H9 (cell line): Measurements from ENCODE around the gene LPCAT1. TPM values are rescaled to one million over a fixed set of nuclear protein-coding genes. Genes with fewer than 3 reads are reported as not detected.

Source experiments
- DNase-seq: peaks from one replicate; pipeline ENCODE4 v3.0.0-alpha.2; 2017
- H2AFZ ChIP-seq: one replicate; pipeline ENCODE4 v1.6.1; 2013; ENCODE audit warnings: mild to moderate bottlenecking, low read length, control low read depth, moderate library complexity
- H2AK5ac ChIP-seq: 2 replicates; pipeline ENCODE4 v1.6.1; 2013; ENCODE audit warnings: low read length, control low read depth, mixed read lengths; ENCODE audit not compliant: insufficient read length
- H2BK120ac ChIP-seq: one replicate; pipeline ENCODE4 v1.6.1; 2013; ENCODE audit warnings: low read depth, mild to moderate bottlenecking, low read length, control low read depth, inconsistent platforms; ENCODE audit not compliant: poor library complexity, severe bottlenecking
- H2BK12ac ChIP-seq: 2 replicates; pipeline ENCODE4 v1.6.1; 2013; ENCODE audit warnings: low read length, control low read depth, mixed read lengths, low read depth; ENCODE audit not compliant: insufficient read length
- H2BK15ac ChIP-seq: 2 replicates; pipeline ENCODE4 v1.6.1; 2013; ENCODE audit warnings: low read depth, low read length, control low read depth
- H2BK20ac ChIP-seq: one replicate; pipeline ENCODE4 v1.6.1; 2013; ENCODE audit warnings: low read depth, mild to moderate bottlenecking, low read length, control low read depth, inconsistent platforms; ENCODE audit not compliant: poor library complexity, severe bottlenecking
- H2BK5ac ChIP-seq: 2 replicates; pipeline ENCODE4 v1.6.1; 2013; ENCODE audit warnings: low read length, control low read depth, mixed read lengths; ENCODE audit not compliant: insufficient read length
- H3K14ac ChIP-seq: 2 replicates; pipeline ENCODE4 v1.6.1; 2013; ENCODE audit warnings: low read length, control low read depth; ENCODE audit not compliant: insufficient read depth
- H3K18ac ChIP-seq: 2 replicates; pipeline ENCODE4 v1.6.1; 2013; ENCODE audit warnings: low read depth, mild to moderate bottlenecking, mixed read lengths, low read length, control low read depth; ENCODE audit not compliant: insufficient read length
- H3K23ac ChIP-seq: 2 replicates; pipeline ENCODE4 v1.6.1; 2013; ENCODE audit warnings: low read length, control low read depth, mixed read lengths, low read depth; ENCODE audit not compliant: insufficient read length
- H3K23me2 ChIP-seq: 2 replicates; pipeline ENCODE4 v1.6.1; 2013; ENCODE audit warnings: low read depth, mild to moderate bottlenecking, mixed read lengths, low read length, control low read depth; ENCODE audit not compliant: insufficient read length, poor library complexity, severe bottlenecking
- H3K27ac ChIP-seq: 2 replicates; pipeline ENCODE4 v1.5.1; 2013; ENCODE audit warnings: low read length, control low read depth, mixed read lengths, low read depth; ENCODE audit not compliant: insufficient read length
- H3K27me3 ChIP-seq: 2 replicates; pipeline ENCODE4 v1.6.1; 2013; ENCODE audit warnings: low read length, control low read depth, inconsistent platforms; ENCODE audit not compliant: insufficient read depth
- H3K4ac ChIP-seq: 2 replicates; pipeline ENCODE4 v1.6.1; 2013; ENCODE audit warnings: low read depth, mild to moderate bottlenecking, control low read depth, inconsistent platforms, low read length, moderate library complexity
- H3K4me1 ChIP-seq: 2 replicates; pipeline ENCODE4 v1.6.1; 2013; ENCODE audit warnings: low read length, control low read depth, inconsistent platforms; ENCODE audit not compliant: insufficient read depth
- H3K4me2 ChIP-seq: 2 replicates; pipeline ENCODE4 v1.6.1; 2013; ENCODE audit warnings: low read length, control low read depth, mixed read lengths; ENCODE audit not compliant: insufficient read length, insufficient read depth
- H3K56ac ChIP-seq: 2 replicates; pipeline ENCODE4 v1.6.1; 2013; ENCODE audit warnings: low read depth, mild to moderate bottlenecking, mixed read lengths, low read length, control low read depth; ENCODE audit not compliant: insufficient read length
- H3K79me1 ChIP-seq: 2 replicates; pipeline ENCODE4 v1.6.1; 2013; ENCODE audit warnings: low read depth, mild to moderate bottlenecking, moderate library complexity, low read length, control low read depth, inconsistent platforms; ENCODE audit not compliant: insufficient read depth, poor library complexity, severe bottlenecking
- H3K79me2 ChIP-seq: 2 replicates; pipeline ENCODE4 v1.6.1; 2013; ENCODE audit warnings: low read length, control low read depth, inconsistent platforms; ENCODE audit not compliant: insufficient read depth
- H3K9ac ChIP-seq: 2 replicates; pipeline ENCODE4 v1.6.1; 2013; ENCODE audit warnings: low read length, control low read depth, mixed read lengths; ENCODE audit not compliant: insufficient read length; ENCODE audit errors: extremely low read depth
- H3K9me3 ChIP-seq: one replicate; pipeline ENCODE4 v1.6.1; 2013; ENCODE audit warnings: low read depth, low read length, inconsistent platforms; ENCODE audit not compliant: control insufficient read depth
- H3T11ph ChIP-seq: one replicate; pipeline ENCODE4 v1.6.1; 2013; ENCODE audit warnings: mild to moderate bottlenecking, low read length, control low read depth, inconsistent platforms
- H4K20me1 ChIP-seq: one replicate; pipeline ENCODE4 v1.6.1; 2013; ENCODE audit not compliant: control insufficient read depth, insufficient read length, insufficient read depth
- H4K5ac ChIP-seq: 2 replicates; pipeline ENCODE4 v1.6.1; 2013; ENCODE audit warnings: low read depth, mild to moderate bottlenecking, mixed read lengths, low read length, control low read depth; ENCODE audit not compliant: insufficient read length
- H4K8ac ChIP-seq: replicated peaks from 2 replicates; pipeline ENCODE4 v1.6.1; 2013; ENCODE audit warnings: low read length, control low read depth, mixed read lengths, low read depth; ENCODE audit not compliant: insufficient read length
- H4K91ac ChIP-seq: 2 replicates; pipeline ENCODE4 v1.6.1; 2013; ENCODE audit warnings: low read depth, mild to moderate bottlenecking, moderate library complexity, mixed read lengths, low read length, control low read depth; ENCODE audit not compliant: insufficient read length
- H3K27ac Mint-ChIP-seq, 3 experiments: 2 replicates in 2 of 3; 3 replicates in 1 of 3; pipeline ENCODE4 v1.8.0; 2020 to 2021; ENCODE audit warnings: mixed read lengths in 3 of 3, mild to moderate bottlenecking in 1 of 3, moderate library complexity in 1 of 3
- H3K27me3 Mint-ChIP-seq: 2 replicates; pipeline ENCODE4 v1.8.0; 2021; ENCODE audit warnings: low read depth, mild to moderate bottlenecking, moderate library complexity, mixed read lengths
- H3K36me3 Mint-ChIP-seq, 3 experiments: 2 replicates in 2 of 3; 3 replicates in 1 of 3; pipeline ENCODE4 v1.8.0; 2020 to 2021; ENCODE audit warnings: low read depth in 3 of 3, mixed read lengths in 3 of 3; ENCODE audit not compliant: insufficient read depth in 1 of 3
- H3K4me1 Mint-ChIP-seq, 2 experiments: 2 replicates each; pipeline ENCODE4 v1.8.0; 2020; ENCODE audit warnings: mixed read lengths in 2 of 2
- H3K4me3 Mint-ChIP-seq, 2 experiments: 2 replicates in 1 of 2; 3 replicates in 1 of 2; pipeline ENCODE4 v1.8.0; 2020 to 2021; ENCODE audit warnings: mild to moderate bottlenecking in 2 of 2, mixed read lengths in 2 of 2, moderate library complexity in 1 of 2
- H3K9me3 Mint-ChIP-seq, 2 experiments: 2 replicates in 1 of 2; 3 replicates in 1 of 2; pipeline ENCODE4 v1.8.0; 2020; ENCODE audit warnings: mild to moderate bottlenecking in 2 of 2, mixed read lengths in 2 of 2, moderate library complexity in 1 of 2
- CTCF ChIP-seq: fragments of 200-600 bp; sonication (generic); conservative IDR thresholded peaks from 3 replicates; pipeline ENCODE4 v1.8.0; 2021; ENCODE audit warnings: antibody characterized with exemption, mild to moderate bottlenecking
- WGBS: extraction: QIAGEN DNeasy Blood & Tissue Kit; methylation state at CpG from one replicate; pipeline ENCODE4 v1.1.7; 2013; ENCODE audit warnings: missing lambda C conversion rate, low lambda C conversion rate, mixed read lengths; ENCODE audit not compliant: insufficient read length; ENCODE audit errors: extremely low coverage; 5-methylcytosine and 5-hydroxymethylcytosine counted together
- total RNA-seq: library from RNA; stranded (reverse); gene quantifications from 2 replicates; pipeline ENCODE4 v1.2.1, GENCODE V29; 2021

LPCAT1 gene
- total RNA-seq, 1 experiment from 2014 or later: 231 TPM

- H3K79me2 ChIP-seq: no peaks in the 10 kb centered on the region
- no peak overlapping the region for H3K14ac ChIP-seq
- no peak overlapping the region for H2BK120ac ChIP-seq
- no peak for TF ChIP-seq CTCF
- H3K79me1 ChIP-seq: no peaks in the 10 kb centered on the region
- peaks cover 23% of the 10 kb centered on the region for H3K27me3 ChIP-seq
- H2BK15ac ChIP-seq: no peak overlapping the region
- no peak for DNase-seq
- H4K91ac ChIP-seq: no peak overlapping the region
- H3K4me1 Mint-ChIP-seq: peaks cover 7 to 10% of the 10 kb centered on the region in 2 experiments
- no peak overlapping the region for H4K5ac ChIP-seq
- no peak overlapping the region for H4K8ac ChIP-seq
- H3K23me2 ChIP-seq: peaks cover 4% of the 10 kb centered on the region
- no peaks in the 10 kb centered on the region for H3K9me3 ChIP-seq
- no peak overlapping the region for H2AK5ac ChIP-seq
- H3K9me3 Mint-ChIP-seq: peaks cover 3 to 4% of the 10 kb centered on the region in 2 experiments; a peak in 3 of 5 replicates
- no peak overlapping the region for H3K27ac Mint-ChIP-seq
- WGBS: no CpG with 5 or more reads among the region's 3 CpGs
- H2BK20ac ChIP-seq: no peak overlapping the region
- no peak overlapping the region for H3K4me2 ChIP-seq
- no peak overlapping the region for H3K27ac ChIP-seq
- no peaks in the 10 kb centered on the region; a peak in 2 of 7 replicates for H3K36me3 Mint-ChIP-seq
- no peak overlapping the region for H2BK12ac ChIP-seq
- H2BK5ac ChIP-seq: no peak overlapping the region
- no peak overlapping the region for H3K56ac ChIP-seq
- H3K27me3 Mint-ChIP-seq: peaks cover 81% of the 10 kb centered on the region
- no peak overlapping the region for H3K23ac ChIP-seq
- H3K9ac ChIP-seq: no peak overlapping the region
- H3K18ac ChIP-seq: no peak overlapping the region
- H3K4me3 Mint-ChIP-seq: no peak overlapping the region
- no peaks in the 10 kb centered on the region for H3K4me1 ChIP-seq
- H2AFZ ChIP-seq: no peak overlapping the region
- no peak overlapping the region for H3K4ac ChIP-seq
- H4K20me1 ChIP-seq: no peaks in the 10 kb centered on the region
- H3T11ph ChIP-seq: no peak overlapping the region
Observed at GRCh38 chr5:1440098-1440493, 83.7 kb downstream of the LPCAT1 start.
